Measurements from ENCODE around the gene SRSF7. TPM values are rescaled to one million over a fixed set of nuclear protein-coding genes. Genes with fewer than 3 reads are reported as not detected.
"Not testable (repeated sequence)": the region's sequence is repeated elsewhere in the genome, so short reads cannot be mapped to it uniquely, and the experiment has no call there.

SRSF7 gene
- total RNA-seq, 3 donors from 2014 or later = 431 to 454 (median 451) TPM

GRCh38 chr2:38775097-38775920 lies 24.1 kb upstream of the SRSF7 start:
- Mint-ChIP-seq H3K27me3 (ENCODE audit: low read depth) (peaks cover 16% of the 10 kb centered on the region), H3K36me3 (ENCODE audit: insufficient read depth) (peaks cover 4% of the 10 kb centered on the region), H3K4me1 (ENCODE audit: low read depth) (peaks cover 13% of the 10 kb centered on the region), H3K4me3 (no peak overlapping the region), H3K9me3 (no peaks in the 10 kb centered on the region)
- DNase-seq (no peak), ATAC-seq (no peak)

GRCh38 chr2:38771632-38772031 lies 20.5 kb upstream of the SRSF7 start:
- DNase-seq (no peak), ATAC-seq (no peak)
- Mint-ChIP-seq H3K9me3 (no peaks in the 10 kb centered on the region), H3K4me1 (ENCODE audit: low read depth) (no peaks in the 10 kb centered on the region), H3K4me3 (no peak overlapping the region), H3K27me3 (ENCODE audit: low read depth) (peaks cover 16% of the 10 kb centered on the region), H3K36me3 (ENCODE audit: insufficient read depth) (no peaks in the 10 kb centered on the region)

GRCh38 chr2:38765551-38765950 lies 14.4 kb upstream of the SRSF7 start:
- ATAC-seq = no peak
- Mint-ChIP-seq H3K27me3 (ENCODE audit: low read depth) (peaks cover 2% of the 10 kb centered on the region), H3K9me3 (no peaks in the 10 kb centered on the region), H3K36me3 (ENCODE audit: insufficient read depth) (no peaks in the 10 kb centered on the region), H3K4me3 (no peak overlapping the region), H3K4me1 (ENCODE audit: low read depth) (no peaks in the 10 kb centered on the region)
- DNase-seq = no peak

- Mint-ChIP-seq H3K4me3 (no peak overlapping the region), H3K27me3 (ENCODE audit: low read depth) (peaks cover 2% of the 10 kb centered on the region), H3K4me1 (ENCODE audit: low read depth) (no peaks in the 10 kb centered on the region), H3K9me3 (no peaks in the 10 kb centered on the region), H3K36me3 (ENCODE audit: insufficient read depth) (no peaks in the 10 kb centered on the region)
- ATAC-seq = no peak
- DNase-seq = no peak
These were observed 14.0 kb upstream of the SRSF7 start for GRCh38 chr2:38765149-38765548.

GRCh38 chr2:38763728-38764127 lies 12.6 kb upstream of the SRSF7 start:
- Mint-ChIP-seq H3K4me1 (ENCODE audit: low read depth) (no peaks in the 10 kb centered on the region), H3K4me3 (no peak overlapping the region), H3K27me3 (ENCODE audit: low read depth) (peaks cover 2% of the 10 kb centered on the region), H3K9me3 (no peaks in the 10 kb centered on the region), H3K36me3 (ENCODE audit: insufficient read depth) (no peaks in the 10 kb centered on the region)
- ATAC-seq (no peak), DNase-seq (no peak)

- H3K4me1 Mint-ChIP-seq (ENCODE audit: low read depth) = no peaks in the 10 kb centered on the region
- H3K27me3 Mint-ChIP-seq (ENCODE audit: low read depth) = peaks cover 2% of the 10 kb centered on the region
- H3K4me3 Mint-ChIP-seq = no peak overlapping the region
- ATAC-seq (no peak), DNase-seq (no peak)
- H3K36me3 Mint-ChIP-seq (ENCODE audit: insufficient read depth) = no peaks in the 10 kb centered on the region
- no peaks in the 10 kb centered on the region for H3K9me3 Mint-ChIP-seq
These were observed 12.1 kb upstream of the SRSF7 start for GRCh38 chr2:38763228-38763627.

GRCh38 chr2:38755891-38756290 lies 4.7 kb upstream of the SRSF7 start:
- not testable (repeated sequence) for H3K27me3 Mint-ChIP-seq (ENCODE audit: low read depth); H3K4me3 Mint-ChIP-seq; ATAC-seq; H3K9me3 Mint-ChIP-seq; DNase-seq; H3K36me3 Mint-ChIP-seq (ENCODE audit: insufficient read depth)
- peaks cover 17% of the 10 kb centered on the region for H3K4me1 Mint-ChIP-seq (ENCODE audit: low read depth)

GRCh38 chr2:38754506-38754905 lies 3.3 kb upstream of the SRSF7 start:
- Mint-ChIP-seq H3K27me3 (ENCODE audit: low read depth) (no peaks in the 10 kb centered on the region), H3K4me1 (ENCODE audit: low read depth) (peaks cover 20% of the 10 kb centered on the region), H3K36me3 (ENCODE audit: insufficient read depth) (peaks cover 13% of the 10 kb centered on the region), H3K4me3 (peak overlapping the region; percentile 69), H3K9me3 (no peaks in the 10 kb centered on the region)
- DNase-seq (no peak), ATAC-seq (no peak)

- Mint-ChIP-seq H3K9me3 (no peaks in the 10 kb centered on the region), H3K4me1 (ENCODE audit: low read depth) (peaks cover 21% of the 10 kb centered on the region), H3K27me3 (ENCODE audit: low read depth) (no peaks in the 10 kb centered on the region), H3K36me3 (ENCODE audit: insufficient read depth) (peaks cover 17% of the 10 kb centered on the region), H3K4me3 (peak overlapping the region; percentile 65)
- DNase-seq = no peak
- no peak for ATAC-seq
These were observed 2.9 kb upstream of the SRSF7 start for GRCh38 chr2:38754049-38754448.

- no peaks in the 10 kb centered on the region for H3K9me3 Mint-ChIP-seq
- peak; percentile 13 to 15 for ATAC-seq
- DNase-seq = no peak
- H3K4me3 Mint-ChIP-seq = peak overlapping the region; percentile 92
- H3K4me1 Mint-ChIP-seq (ENCODE audit: low read depth) = peaks cover 43% of the 10 kb centered on the region
- H3K36me3 Mint-ChIP-seq (ENCODE audit: insufficient read depth) = peaks cover 39% of the 10 kb centered on the region
- no peaks in the 10 kb centered on the region for H3K27me3 Mint-ChIP-seq (ENCODE audit: low read depth)
These were observed 642 bp upstream of the SRSF7 start for GRCh38 chr2:38751596-38752410.

- no peaks in the 10 kb centered on the region for H3K27me3 Mint-ChIP-seq (ENCODE audit: low read depth)
- H3K36me3 Mint-ChIP-seq (ENCODE audit: insufficient read depth) = peaks cover 53% of the 10 kb centered on the region
- ATAC-seq = peak; percentile 27 to 31
- no peaks in the 10 kb centered on the region for H3K9me3 Mint-ChIP-seq
- peak overlapping the region; percentile 92 for H3K4me3 Mint-ChIP-seq
- DNase-seq = peak; percentile 50
- H3K4me1 Mint-ChIP-seq (ENCODE audit: low read depth) = peaks cover 59% of the 10 kb centered on the region
These were observed 910 bp downstream of the SRSF7 start for GRCh38 chr2:38750011-38750890.

- Mint-ChIP-seq H3K9me3 (no peaks in the 10 kb centered on the region), H3K27me3 (ENCODE audit: low read depth) (no peaks in the 10 kb centered on the region), H3K4me3 (peak overlapping the region; percentile 92), H3K36me3 (ENCODE audit: insufficient read depth) (peaks cover 62% of the 10 kb centered on the region), H3K4me1 (ENCODE audit: low read depth) (peaks cover 67% of the 10 kb centered on the region)
- ATAC-seq = no peak
- no peak for DNase-seq
These were observed 2.0 kb downstream of the SRSF7 start for GRCh38 chr2:38748943-38749804.

GRCh38 chr2:38748391-38748790 lies 2.8 kb downstream of the SRSF7 start:
- no peaks in the 10 kb centered on the region for H3K9me3 Mint-ChIP-seq
- ATAC-seq (no peak), DNase-seq (no peak)
- H3K4me1 Mint-ChIP-seq (ENCODE audit: low read depth) = peaks cover 68% of the 10 kb centered on the region
- peaks cover 68% of the 10 kb centered on the region for H3K36me3 Mint-ChIP-seq (ENCODE audit: insufficient read depth)
- no peaks in the 10 kb centered on the region for H3K27me3 Mint-ChIP-seq (ENCODE audit: low read depth)
- peak overlapping the region; percentile 92 for H3K4me3 Mint-ChIP-seq
